Caco-2 (cell line): ENCODE measurements around the gene AJUBA. TPM values are rescaled to one million over a fixed set of nuclear protein-coding genes. Genes with fewer than 3 reads are reported as not detected.

ENCODE experiments used
- BruUV-seq: library from RNA; stranded (reverse); fragments of 400-500 nt; replicated peaks from 2 replicates; lab custom pipeline; 2021; lab: Mats Ljungman, UMichigan
- CTCF ChIA-PET: fragments of 300-600 bp; sonication (Branson Sonifier 250); formaldehyde crosslinking; loops from one replicate; lab custom pipeline; 2022; ENCODE audit warnings: antibody characterized with exemption; lab: Charles Lee
- POLR2A ChIA-PET: fragments of 300-600 bp; sonication (Branson Sonifier 250); formaldehyde crosslinking; loops from one replicate; lab custom pipeline; 2022; ENCODE audit warnings: antibody characterized with exemption; lab: Charles Lee
- DNase-seq, 2 experiments: peaks; one replicate each; pipeline versions ENCODE4 v3.0.0 to v3.0.0-alpha.2; 2020 to 2022
- H3K27me3 ChIP-seq: replicated peaks from 2 replicates; pipeline ENCODE4 v1.6.0; 2011; ENCODE audit warnings: low read length; ENCODE audit not compliant: control insufficient read depth, insufficient read depth
- H3K36me3 ChIP-seq: 2 replicates; pipeline ENCODE4 v1.5.1; 2011; ENCODE audit warnings: low read length; ENCODE audit not compliant: control insufficient read depth, insufficient read depth
- H3K4me1 ChIP-seq: fragments of 250-450 bp; sonication (Bioruptor Pico); 2 replicates; pipeline ENCODE4 v1.5.1; 2020; ENCODE audit warnings: mild to moderate bottlenecking
- H3K4me3 ChIP-seq: 2 replicates; pipeline ENCODE4 v1.5.1; 2011; ENCODE audit warnings: low read depth, mild to moderate bottlenecking, control low read depth, low read length
- H3K9me3 ChIP-seq: fragments of 250-450 bp; sonication (Bioruptor Pico); 2 replicates; pipeline ENCODE4 v1.5.1; 2020; ENCODE audit warnings: mild to moderate bottlenecking, moderate library complexity
- H3K27ac Mint-ChIP-seq: one replicate; pipeline ENCODE4 v1.8.0; 2022; ENCODE audit warnings: mixed read lengths; ENCODE audit not compliant: unreplicated experiment
- H3K27me3 Mint-ChIP-seq: one replicate; pipeline ENCODE4 v1.8.0; 2022; ENCODE audit warnings: mixed read lengths; ENCODE audit not compliant: insufficient read depth, unreplicated experiment
- H3K36me3 Mint-ChIP-seq: one replicate; pipeline ENCODE4 v1.8.0; 2022; ENCODE audit warnings: mild to moderate bottlenecking, mixed read lengths; ENCODE audit not compliant: insufficient read depth, unreplicated experiment
- H3K4me1 Mint-ChIP-seq: one replicate; pipeline ENCODE4 v1.8.0; 2022; ENCODE audit warnings: low read depth, mixed read lengths; ENCODE audit not compliant: unreplicated experiment
- H3K4me3 Mint-ChIP-seq: one replicate; pipeline ENCODE4 v1.8.0; 2022; ENCODE audit warnings: mild to moderate bottlenecking, moderate library complexity, mixed read lengths; ENCODE audit not compliant: unreplicated experiment
- H3K9me3 Mint-ChIP-seq: one replicate; pipeline ENCODE4 v1.8.0; 2022; ENCODE audit warnings: mixed read lengths; ENCODE audit not compliant: unreplicated experiment
- intact Hi-C: fragments of 100-400 bp; cut with micrococcal nuclease; formaldehyde crosslinking; loops from one replicate; pipeline ENCODE4 v1.10.0; 2022; ENCODE audit not compliant: unreplicated experiment
- total RNA-seq: library from RNA; stranded (reverse); gene quantifications from 2 replicates; pipeline ENCODE4 v1.2.3, GENCODE V29; 2022
- TF ChIP-seq, protein P1 (sequence below), 2 experiments: fragments of 200-600 bp in 1 of 2; IDR thresholded peaks; 1 replicate in 1 of 2; 2 replicates in 1 of 2; pipeline versions ENCODE4 v1.5.1 to v1.8.0; 2011 to 2022; ENCODE audit warnings: antibody characterized with exemption in 1 of 2, control low read depth in 1 of 2, inconsistent platforms in 1 of 2, low read depth in 1 of 2, low read length in 1 of 2, mild to moderate bottlenecking in 1 of 2, moderate library complexity in 1 of 2; ENCODE audit not compliant: insufficient read depth in 1 of 2, severe bottlenecking in 1 of 2, unreplicated experiment in 1 of 2

Gene AJUBA
- total RNA-seq, 1 experiment from 2014 or later = 211 TPM

DNA sequence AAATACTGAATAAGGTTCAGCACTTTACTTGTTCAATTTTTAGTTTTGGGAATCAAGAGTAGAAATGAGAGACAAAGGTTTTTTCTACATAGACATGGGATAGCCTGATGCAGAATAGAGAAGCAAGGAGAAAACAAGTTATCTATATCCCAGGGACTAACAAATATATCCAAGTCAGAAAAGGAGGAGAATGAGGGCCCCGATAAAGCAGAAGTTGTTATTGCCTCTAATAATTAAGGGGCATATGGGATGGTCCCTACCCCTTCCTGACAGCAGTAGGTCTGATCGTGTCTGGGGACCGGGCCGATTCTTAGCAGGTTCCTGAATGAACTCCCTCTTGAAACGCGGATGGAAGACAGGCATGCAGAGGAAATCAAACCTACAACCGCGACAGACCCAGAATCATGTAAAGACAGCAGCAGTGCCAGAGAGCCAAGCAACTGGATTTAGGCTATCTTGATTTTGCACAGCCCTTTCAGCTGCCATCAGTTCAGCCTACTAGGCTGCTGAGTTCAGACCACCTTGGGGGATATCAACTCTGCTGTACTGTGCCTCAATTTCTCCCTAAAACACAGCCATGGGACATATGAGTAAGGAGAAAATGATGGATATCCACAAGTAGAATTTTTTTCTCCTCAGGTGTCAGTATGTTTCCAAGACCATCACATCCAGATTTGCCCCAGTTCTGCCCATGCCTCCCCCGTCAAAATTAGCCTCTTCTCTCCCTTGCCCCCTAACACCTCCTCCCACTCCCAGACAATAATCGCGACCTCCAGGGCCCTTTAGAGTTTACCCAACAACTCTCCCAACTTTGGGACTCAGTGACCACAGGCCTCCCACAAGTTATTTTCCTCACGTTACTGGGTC lies 53.9 kb downstream of the AJUBA start:
- no peak for DNase-seq
- ChIA-PET CTCF (interaction anchor here (0.6 to 2.6 kb wide), 13 partner anchors 9 to 358 kb away, joined by 3 to 19 read pairs (median 4); partner anchors contain the start of genes AJUBA, HAUS4 and RBM23), POLR2A (interaction anchor here (0.6 to 2.1 kb wide), 9 partner anchors 28 to 167 kb away, joined by 3 to 21 read pairs (median 4); partner anchors contain the start of genes ACIN1, AJUBA, C14orf119 and HAUS4)
- no peaks in the 10 kb centered on the region for H3K9me3 ChIP-seq
- intact Hi-C loops = loop anchor here (1.0 to 2.0 kb wide), 4 partner anchors 9 to 128 kb away; partner anchors contain the start of genes CDH24 and RBM23
- H3K4me3 Mint-ChIP-seq = no peak overlapping the region
- BruUV-seq = TSS peak; percentile 63
- H3K36me3 Mint-ChIP-seq = peaks cover 45% of the 10 kb centered on the region
- no peaks in the 10 kb centered on the region for H3K27me3 Mint-ChIP-seq
- H3K27ac Mint-ChIP-seq = no peak overlapping the region
- H3K4me1 ChIP-seq = peaks cover 14% of the 10 kb centered on the region; the same call in 1 of the 2 replicates
- H3K4me3 ChIP-seq = peak overlapping the region; percentile 89
- TF ChIP-seq, protein P1, sequence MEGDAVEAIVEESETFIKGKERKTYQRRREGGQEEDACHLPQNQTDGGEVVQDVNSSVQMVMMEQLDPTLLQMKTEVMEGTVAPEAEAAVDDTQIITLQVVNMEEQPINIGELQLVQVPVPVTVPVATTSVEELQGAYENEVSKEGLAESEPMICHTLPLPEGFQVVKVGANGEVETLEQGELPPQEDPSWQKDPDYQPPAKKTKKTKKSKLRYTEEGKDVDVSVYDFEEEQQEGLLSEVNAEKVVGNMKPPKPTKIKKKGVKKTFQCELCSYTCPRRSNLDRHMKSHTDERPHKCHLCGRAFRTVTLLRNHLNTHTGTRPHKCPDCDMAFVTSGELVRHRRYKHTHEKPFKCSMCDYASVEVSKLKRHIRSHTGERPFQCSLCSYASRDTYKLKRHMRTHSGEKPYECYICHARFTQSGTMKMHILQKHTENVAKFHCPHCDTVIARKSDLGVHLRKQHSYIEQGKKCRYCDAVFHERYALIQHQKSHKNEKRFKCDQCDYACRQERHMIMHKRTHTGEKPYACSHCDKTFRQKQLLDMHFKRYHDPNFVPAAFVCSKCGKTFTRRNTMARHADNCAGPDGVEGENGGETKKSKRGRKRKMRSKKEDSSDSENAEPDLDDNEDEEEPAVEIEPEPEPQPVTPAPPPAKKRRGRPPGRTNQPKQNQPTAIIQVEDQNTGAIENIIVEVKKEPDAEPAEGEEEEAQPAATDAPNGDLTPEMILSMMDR (IDR thresholded peaks at IDR 0.05; ENCODE audit: insufficient read depth in 1 of 2, low read depth in 1 of 2, low read length in 1 of 2, severe bottlenecking in 1 of 2, unreplicated experiment in 1 of 2) = no peak
- peaks cover 3% of the 10 kb centered on the region for H3K36me3 ChIP-seq
- H3K27me3 ChIP-seq = no peaks in the 10 kb centered on the region
- H3K4me1 Mint-ChIP-seq = peaks cover 20% of the 10 kb centered on the region
- H3K9me3 Mint-ChIP-seq = no peaks in the 10 kb centered on the region

DNA sequence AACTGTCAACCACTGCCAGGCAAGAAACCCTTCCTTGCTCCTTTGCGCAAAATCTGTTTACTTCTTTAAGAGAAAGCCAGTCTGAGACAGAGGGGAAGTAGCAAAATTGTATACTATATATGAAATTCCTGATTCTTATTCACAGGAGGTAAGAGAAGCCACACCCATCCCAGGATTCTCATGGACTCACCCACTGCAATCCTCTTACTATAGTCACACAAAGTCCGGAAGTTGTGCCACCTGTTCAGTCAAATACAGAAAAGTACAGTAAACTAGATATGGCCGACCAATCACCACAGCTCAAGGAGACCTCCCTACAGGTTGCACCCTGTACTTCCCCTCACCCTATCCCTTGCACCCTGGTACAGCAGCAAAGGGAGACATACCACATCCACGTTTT lies 56.0 kb downstream of the AJUBA start:
- H3K9me3 Mint-ChIP-seq = no peaks in the 10 kb centered on the region
- H3K4me1 Mint-ChIP-seq = peaks cover 6% of the 10 kb centered on the region
- H3K27me3 Mint-ChIP-seq = no peaks in the 10 kb centered on the region
- ChIA-PET POLR2A (no interaction called here), CTCF (no interaction called here)
- H3K4me3 Mint-ChIP-seq = no peak overlapping the region
- H3K27me3 ChIP-seq = no peaks in the 10 kb centered on the region
- intact Hi-C loops = no loop called here
- TF ChIP-seq, protein P1 (IDR thresholded peaks at IDR 0.05; ENCODE audit: insufficient read depth in 1 of 2, low read depth in 1 of 2, low read length in 1 of 2, severe bottlenecking in 1 of 2, unreplicated experiment in 1 of 2) = no peak
- H3K36me3 ChIP-seq = peaks cover 3% of the 10 kb centered on the region
- no TSS peak for BruUV-seq
- 0 out of 2 replicates have a peak, but pooled peaks cover 5% of the 10 kb centered on the region for H3K4me1 ChIP-seq
- H3K36me3 Mint-ChIP-seq = peaks cover 55% of the 10 kb centered on the region
- no peak for DNase-seq
- H3K4me3 ChIP-seq = no peak overlapping the region
- no peak overlapping the region for H3K27ac Mint-ChIP-seq
- H3K9me3 ChIP-seq = no peaks in the 10 kb centered on the region

DNA sequence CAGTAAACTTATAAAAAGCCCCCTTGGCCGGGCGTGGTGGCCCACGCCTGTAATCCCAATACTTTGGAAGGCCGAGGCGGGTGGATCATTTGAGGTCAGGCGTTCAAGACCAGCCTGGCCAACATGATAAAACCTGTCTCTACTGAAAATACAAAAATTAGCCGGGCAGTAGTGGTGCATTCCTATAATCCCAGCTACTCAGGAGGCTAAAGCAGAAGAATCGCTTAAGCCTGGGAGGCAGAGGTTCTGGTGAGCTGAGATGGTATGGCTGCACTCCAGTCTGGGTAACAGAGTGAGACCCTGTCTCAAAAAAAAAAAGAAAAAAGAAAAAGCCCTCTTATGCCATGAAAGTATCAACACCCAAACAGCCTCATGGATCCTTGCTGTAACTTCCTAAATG lies 56.8 kb downstream of the AJUBA start:
- intact Hi-C loops = no loop called here
- H3K9me3 ChIP-seq = no peaks in the 10 kb centered on the region
- POLR2A ChIA-PET = no interaction called here
- H3K36me3 ChIP-seq = peaks cover 3% of the 10 kb centered on the region
- TF ChIP-seq, protein P1 (IDR thresholded peaks at IDR 0.05; ENCODE audit: insufficient read depth in 1 of 2, low read depth in 1 of 2, low read length in 1 of 2, severe bottlenecking in 1 of 2, unreplicated experiment in 1 of 2) = no peak
- H3K4me1 ChIP-seq = 0 out of 2 replicates have a peak, but pooled peaks cover 5% of the 10 kb centered on the region
- CTCF ChIA-PET = no interaction called here
- no peaks in the 10 kb centered on the region for H3K27me3 Mint-ChIP-seq
- H3K4me3 ChIP-seq = no peak overlapping the region
- H3K27ac Mint-ChIP-seq = no peak overlapping the region
- no peak overlapping the region for H3K4me3 Mint-ChIP-seq
- peaks cover 61% of the 10 kb centered on the region for H3K36me3 Mint-ChIP-seq
- BruUV-seq = no TSS peak
- no peak for DNase-seq
- H3K9me3 Mint-ChIP-seq = no peaks in the 10 kb centered on the region
- H3K27me3 ChIP-seq = no peaks in the 10 kb centered on the region
- H3K4me1 Mint-ChIP-seq = peaks cover 6% of the 10 kb centered on the region
